Measurements from ENCODE around the gene ZBTB7A. TPM values are rescaled to one million over a fixed set of nuclear protein-coding genes. Genes with fewer than 3 reads are reported as not detected.
"Not testable (repeated sequence)": the region's sequence is repeated elsewhere in the genome, so short reads cannot be mapped to it uniquely, and the experiment has no call there.

ZBTB7A gene
- polyA plus RNA-seq, 2 donors = 22.4 to 29.7 TPM

DNA sequence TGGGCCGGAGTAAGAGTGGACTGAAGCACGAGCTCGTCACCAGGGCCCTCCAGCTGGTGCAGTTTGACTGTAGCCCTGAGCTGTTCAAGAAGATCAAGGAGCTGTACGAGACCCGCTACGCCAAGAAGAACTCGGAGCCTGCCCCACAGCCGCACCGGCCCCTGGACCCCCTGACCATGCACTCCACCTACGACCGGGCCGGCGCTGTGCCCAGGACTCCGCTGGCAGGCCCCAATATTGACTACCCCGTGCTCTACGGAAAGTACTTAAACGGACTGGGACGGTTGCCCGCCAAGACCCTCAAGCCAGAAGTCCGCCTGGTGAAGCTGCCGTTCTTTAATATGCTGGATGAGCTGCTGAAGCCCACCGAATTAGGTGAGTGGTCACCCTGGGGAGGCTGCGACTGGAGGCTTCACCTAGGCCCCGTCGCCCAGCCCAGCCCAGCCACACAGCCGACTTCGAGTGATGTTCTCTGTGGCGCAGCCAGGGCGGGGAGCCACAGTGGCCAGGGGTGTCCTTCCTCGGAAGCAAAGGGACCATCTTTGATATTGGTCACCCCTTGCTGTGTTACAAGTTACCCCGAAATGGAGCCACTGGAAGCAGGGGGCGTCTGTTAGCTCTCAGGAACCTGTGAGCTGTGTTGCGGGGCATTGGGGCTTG lies 53.6 kb downstream of the ZBTB7A start:
- no peak overlapping the region for H3K4me3 ChIP-seq (ENCODE audit: low read depth in 1 of 2, low read length in 2 of 2)
- no peaks in the 10 kb centered on the region for H3K27me3 ChIP-seq (ENCODE audit: control insufficient read depth in 1 of 2, insufficient read depth in 2 of 2, low read length in 2 of 2)
- H3K36me3 ChIP-seq (ENCODE audit: control insufficient read depth in 2 of 2, insufficient read depth in 2 of 2, low read length in 1 of 2) = peaks cover 8 to 49% of the 10 kb centered on the region in 2 donors
- H3K4me1 ChIP-seq (ENCODE audit: control insufficient read depth in 2 of 2, insufficient read depth in 2 of 2, low read length in 1 of 2) = peaks cover 6 to 35% of the 10 kb centered on the region in 2 donors
- peaks cover 0 to 5% of the 10 kb centered on the region in 2 donors for H3K9me3 ChIP-seq (ENCODE audit: control insufficient read depth in 2 of 2, insufficient read depth in 1 of 2, low read depth in 1 of 2, low read length in 1 of 2)
- WGBS, 2 donors = 95% methylated on average over 33 of the region's 33 CpGs
- H3K27ac ChIP-seq (ENCODE audit: low read depth in 2 of 2, low read length in 1 of 2) = no peak overlapping the region

GRCh38 chr19:4012092-4012974 lies 54.4 kb downstream of the ZBTB7A start:
- Histone ChIP-seq H3K4me3 (ENCODE audit: low read depth in 1 of 2, low read length in 2 of 2) (no peak overlapping the region), H3K27me3 (ENCODE audit: control insufficient read depth in 1 of 2, insufficient read depth in 2 of 2, low read length in 2 of 2) (no peaks in the 10 kb centered on the region), H3K27ac (ENCODE audit: low read depth in 2 of 2, low read length in 1 of 2) (no peak overlapping the region), H3K4me1 (ENCODE audit: control insufficient read depth in 2 of 2, insufficient read depth in 2 of 2, low read length in 1 of 2) (peaks cover 7 to 35% of the 10 kb centered on the region in 2 donors), H3K36me3 (ENCODE audit: control insufficient read depth in 2 of 2, insufficient read depth in 2 of 2, low read length in 1 of 2) (peaks cover 8 to 47% of the 10 kb centered on the region in 2 donors), H3K9me3 (ENCODE audit: control insufficient read depth in 2 of 2, insufficient read depth in 1 of 2, low read depth in 1 of 2, low read length in 1 of 2) (peaks cover 0 to 5% of the 10 kb centered on the region in 2 donors)
- 63 to 78% methylated on average over 27 of the region's 27 CpGs for WGBS, 2 donors

- H3K4me3 ChIP-seq (ENCODE audit: low read depth in 1 of 2, low read length in 2 of 2); H3K9me3 ChIP-seq (ENCODE audit: control insufficient read depth in 2 of 2, insufficient read depth in 1 of 2, low read depth in 1 of 2, low read length in 1 of 2); H3K27me3 ChIP-seq (ENCODE audit: control insufficient read depth in 1 of 2, insufficient read depth in 2 of 2, low read length in 2 of 2); H3K27ac ChIP-seq (ENCODE audit: low read depth in 2 of 2, low read length in 1 of 2): not testable (repeated sequence)
- 63 to 76% methylated on average over 6 of the region's 6 CpGs for WGBS, 2 donors
- peaks cover 8 to 42% of the 10 kb centered on the region in 2 donors for H3K36me3 ChIP-seq (ENCODE audit: control insufficient read depth in 2 of 2, insufficient read depth in 2 of 2, low read length in 1 of 2)
- peaks cover 7 to 33% of the 10 kb centered on the region in 2 donors for H3K4me1 ChIP-seq (ENCODE audit: control insufficient read depth in 2 of 2, insufficient read depth in 2 of 2, low read length in 1 of 2)
These were observed 55.3 kb downstream of the ZBTB7A start for GRCh38 chr19:4011430-4011829.

DNA sequence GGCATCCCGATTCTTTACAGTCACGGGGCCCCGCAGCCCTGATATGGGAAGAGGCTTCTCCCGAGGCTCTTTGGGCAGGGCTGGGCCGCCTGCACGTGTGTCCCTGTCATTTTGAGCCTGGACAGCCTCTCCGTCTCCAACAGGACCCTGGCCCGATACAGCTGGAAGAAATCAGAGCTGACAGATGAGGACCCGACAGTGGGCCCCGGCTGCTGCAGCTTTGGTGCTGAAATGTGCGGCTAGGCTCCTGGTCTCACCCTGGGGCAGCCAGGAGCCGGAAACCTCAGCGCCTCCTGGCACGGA lies 55.9 kb downstream of the ZBTB7A start:
- Histone ChIP-seq H3K36me3 (ENCODE audit: control insufficient read depth in 2 of 2, insufficient read depth in 2 of 2, low read length in 1 of 2) (peaks cover 8 to 40% of the 10 kb centered on the region in 2 donors), H3K4me1 (ENCODE audit: control insufficient read depth in 2 of 2, insufficient read depth in 2 of 2, low read length in 1 of 2) (peaks cover 7 to 30% of the 10 kb centered on the region in 2 donors), H3K27ac (ENCODE audit: low read depth in 2 of 2, low read length in 1 of 2) (no peak overlapping the region), H3K4me3 (ENCODE audit: low read depth in 1 of 2, low read length in 2 of 2) (no peak overlapping the region), H3K27me3 (ENCODE audit: control insufficient read depth in 1 of 2, insufficient read depth in 2 of 2, low read length in 2 of 2) (no peaks in the 10 kb centered on the region), H3K9me3 (ENCODE audit: control insufficient read depth in 2 of 2, insufficient read depth in 1 of 2, low read depth in 1 of 2, low read length in 1 of 2) (peaks cover 0 to 5% of the 10 kb centered on the region in 2 donors)
- 71 to 73% methylated on average over 14 of the region's 14 CpGs for WGBS, 2 donors

DNA sequence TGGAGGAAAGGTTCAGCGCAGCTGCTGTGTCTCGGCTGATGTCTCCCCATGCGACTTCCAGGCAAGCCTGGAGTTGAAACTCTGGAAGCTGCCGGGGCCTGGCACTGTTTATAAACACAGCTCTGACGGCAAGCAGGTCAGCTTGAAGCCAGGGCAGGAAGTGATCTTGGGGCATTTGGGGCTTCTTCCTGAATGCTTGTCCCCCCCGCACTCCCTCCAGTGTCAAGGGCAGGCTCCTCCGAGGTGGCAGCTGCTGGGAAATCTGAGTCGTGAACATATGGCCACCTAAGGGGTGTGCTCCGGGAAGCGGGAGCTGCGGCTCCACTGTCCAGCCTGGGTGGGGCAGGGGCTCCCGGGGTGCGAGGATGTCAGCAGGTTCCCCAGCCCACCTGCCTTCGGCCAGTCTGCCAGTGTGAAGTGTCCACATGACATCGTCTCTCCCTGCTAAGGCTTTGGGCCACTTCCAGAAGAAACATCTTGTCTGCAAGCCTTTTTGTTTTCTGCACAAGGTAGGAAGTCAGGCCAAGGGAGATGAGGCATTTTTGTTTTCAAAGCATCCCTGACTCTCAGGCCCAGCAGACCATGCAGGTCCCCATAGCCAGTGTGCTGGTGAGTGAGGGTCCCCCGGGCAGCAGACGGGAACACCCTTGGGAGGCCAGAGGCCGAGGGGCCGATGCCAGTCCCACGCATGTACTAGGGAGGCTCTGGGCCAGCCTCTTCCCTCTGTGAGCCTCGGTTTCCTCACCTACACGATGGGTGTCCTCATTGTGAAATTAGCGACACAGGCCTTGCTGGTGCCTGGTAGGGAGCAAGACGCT lies 56.5 kb downstream of the ZBTB7A start:
- no peak overlapping the region for H3K4me3 ChIP-seq (ENCODE audit: low read depth in 1 of 2, low read length in 2 of 2)
- peaks cover 0 to 5% of the 10 kb centered on the region in 2 donors for H3K9me3 ChIP-seq (ENCODE audit: control insufficient read depth in 2 of 2, insufficient read depth in 1 of 2, low read depth in 1 of 2, low read length in 1 of 2)
- 64% methylated on average over 24 of the region's 24 CpGs for WGBS, 2 donors
- H3K4me1 ChIP-seq (ENCODE audit: control insufficient read depth in 2 of 2, insufficient read depth in 2 of 2, low read length in 1 of 2) = peaks cover 7 to 30% of the 10 kb centered on the region in 2 donors
- H3K36me3 ChIP-seq (ENCODE audit: control insufficient read depth in 2 of 2, insufficient read depth in 2 of 2, low read length in 1 of 2) = peaks cover 8 to 34% of the 10 kb centered on the region in 2 donors
- peak overlapping the region in 1 of 2 donors; percentile 28 for H3K27ac ChIP-seq (ENCODE audit: low read depth in 2 of 2, low read length in 1 of 2)
- no peaks in the 10 kb centered on the region for H3K27me3 ChIP-seq (ENCODE audit: control insufficient read depth in 1 of 2, insufficient read depth in 2 of 2, low read length in 2 of 2)

- H3K36me3 ChIP-seq (ENCODE audit: control insufficient read depth in 2 of 2, insufficient read depth in 2 of 2, low read length in 1 of 2) = peaks cover 0 to 12% of the 10 kb centered on the region in 2 donors
- H3K9me3 ChIP-seq (ENCODE audit: control insufficient read depth in 2 of 2, insufficient read depth in 1 of 2, low read depth in 1 of 2, low read length in 1 of 2) = peaks cover 0 to 3% of the 10 kb centered on the region in 2 donors
- H3K27me3 ChIP-seq (ENCODE audit: control insufficient read depth in 1 of 2, insufficient read depth in 2 of 2, low read length in 2 of 2) = no peaks in the 10 kb centered on the region
- peak overlapping the region; percentile 70 to 79 for H3K27ac ChIP-seq (ENCODE audit: low read depth in 2 of 2, low read length in 1 of 2)
- 0 to 1% methylated on average over 47 to 55 of the region's 55 CpGs for WGBS, 2 donors
- H3K4me3 ChIP-seq (ENCODE audit: low read depth in 1 of 2, low read length in 2 of 2) = peak overlapping the region; percentile 74 to 96
- peaks cover 7 to 24% of the 10 kb centered on the region in 2 donors for H3K4me1 ChIP-seq (ENCODE audit: control insufficient read depth in 2 of 2, insufficient read depth in 2 of 2, low read length in 1 of 2)
These were observed 58.7 kb downstream of the ZBTB7A start for GRCh38 chr19:4007836-4008539.

DNA sequence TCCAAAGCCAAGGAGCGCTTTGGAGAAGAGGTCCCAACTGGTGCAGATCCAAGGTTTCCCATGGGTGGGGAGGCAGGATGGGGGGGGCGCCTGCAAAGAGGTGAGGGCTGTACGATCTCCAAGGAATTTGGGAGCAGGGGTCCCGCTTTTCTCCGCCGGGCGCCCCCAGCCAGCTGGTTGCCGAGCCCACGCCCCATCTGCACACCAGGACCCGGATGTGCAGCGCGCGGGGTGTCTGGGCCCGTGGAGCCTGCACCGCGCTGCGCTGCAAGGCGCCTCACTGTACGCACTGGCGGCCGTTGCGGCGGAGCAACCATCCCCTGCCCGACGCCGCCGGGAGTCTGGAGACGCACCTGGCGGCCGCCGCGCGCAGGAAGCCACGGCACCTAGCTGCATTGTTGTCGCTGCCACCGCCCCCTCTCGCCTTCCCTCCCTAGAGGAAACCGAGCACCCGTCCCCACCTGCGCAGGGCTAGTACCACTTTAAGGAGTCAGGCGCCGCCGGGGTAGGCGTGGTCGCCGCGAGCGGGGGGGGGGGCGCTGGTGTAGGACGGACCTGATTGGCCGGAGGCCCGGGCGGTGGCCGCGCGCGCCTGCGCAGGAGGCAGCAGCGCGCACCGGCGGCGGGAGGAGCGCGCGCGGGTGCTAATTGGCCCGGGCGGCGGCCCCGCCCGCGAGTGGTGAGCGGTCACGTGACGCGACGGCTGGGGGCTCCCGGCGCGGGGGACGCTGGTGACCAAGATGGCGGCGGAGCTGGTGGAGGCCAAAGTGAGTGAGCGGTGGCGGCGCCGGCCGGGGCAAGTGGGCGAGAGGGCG lies 59.5 kb downstream of the ZBTB7A start, which contains the start of gene PIAS4:
TSS of gene PIAS4 (plus strand) at position 716 of the 815 bp plus-strand sequence. CDS start at position 741, 25 bp downstream.
- H3K4me1 ChIP-seq (ENCODE audit: control insufficient read depth in 2 of 2, insufficient read depth in 2 of 2, low read length in 1 of 2) = peaks cover 7 to 24% of the 10 kb centered on the region in 2 donors
- WGBS, 2 donors = 1% methylated on average over 64 to 91 of the region's 91 CpGs

GRCh38 chr19:4005436-4005835 lies 61.3 kb downstream of the ZBTB7A start:
- peaks cover 4 to 14% of the 10 kb centered on the region in 2 donors for H3K4me1 ChIP-seq (ENCODE audit: control insufficient read depth in 2 of 2, insufficient read depth in 2 of 2, low read length in 1 of 2)
- H3K9me3 ChIP-seq (ENCODE audit: control insufficient read depth in 2 of 2, insufficient read depth in 1 of 2, low read depth in 1 of 2, low read length in 1 of 2) = not testable (repeated sequence)
- 98% methylated on average over 9 of the region's 9 CpGs for WGBS, 2 donors

More for the DNA sequence above, 59.5 kb downstream of the ZBTB7A start, which contains the start of gene PIAS4:
- peak within 1 kb of the TSS; percentile 95 to 96 for H3K4me3 ChIP-seq (ENCODE audit: low read depth in 1 of 2, low read length in 2 of 2)
- peaks cover 0 to 3% of the 10 kb centered on the region in 2 donors for H3K9me3 ChIP-seq (ENCODE audit: control insufficient read depth in 2 of 2, insufficient read depth in 1 of 2, low read depth in 1 of 2, low read length in 1 of 2)
- H3K36me3 ChIP-seq (ENCODE audit: control insufficient read depth in 2 of 2, insufficient read depth in 2 of 2, low read length in 1 of 2) = peaks cover 0 to 10% of the 10 kb centered on the region in 2 donors
- no peaks in the 10 kb centered on the region for H3K27me3 ChIP-seq (ENCODE audit: control insufficient read depth in 1 of 2, insufficient read depth in 2 of 2, low read length in 2 of 2)
- peak within 1 kb of the TSS; percentile 80 to 88 for H3K27ac ChIP-seq (ENCODE audit: low read depth in 2 of 2, low read length in 1 of 2)

More at GRCh38 chr19:4005436-4005835, 61.3 kb downstream of the ZBTB7A start:
- H3K27ac ChIP-seq (ENCODE audit: low read depth in 2 of 2, low read length in 1 of 2); H3K36me3 ChIP-seq (ENCODE audit: control insufficient read depth in 2 of 2, insufficient read depth in 2 of 2, low read length in 1 of 2); H3K27me3 ChIP-seq (ENCODE audit: control insufficient read depth in 1 of 2, insufficient read depth in 2 of 2, low read length in 2 of 2); H3K4me3 ChIP-seq (ENCODE audit: low read depth in 1 of 2, low read length in 2 of 2): not testable (repeated sequence)

Data from esophagus (tissue), 2 donors.